ENCODE results near the gene NFS1. TPM values are rescaled to one million over a fixed set of nuclear protein-coding genes. Genes with fewer than 3 reads are reported as not detected.

Gene NFS1
- polyA plus RNA-seq, 6 donors from 2014 or later, result 7.8 to 23.1 (median 13.3) TPM

- Mint-ChIP-seq H3K4me3 (peak overlapping the region in 2 of 8 donors; percentile 13 to 33), H3K9me3 (no peaks in the 10 kb centered on the region), H3K4me1 (peaks cover 19 to 59% (median 42%) of the 10 kb centered on the region in 3 donors), H3K27me3 (no peaks in the 10 kb centered on the region), H3K27ac (peak overlapping the region in 1 of 6 donors; percentile 78), H3K36me3 (peaks cover 28 to 37% of the 10 kb centered on the region in 2 donors)
- DNase-seq, result no peak
- peak in 1 of 2 donors; percentile 25 for ATAC-seq (ENCODE audit: low read depth in 2 of 2)
Measured at GRCh38 chr20:35734777-35735649, 35.9 kb upstream of the NFS1 start.

GRCh38 chr20:35734374-35734773, 35.2 kb upstream of the NFS1 start:
- H3K4me3 Mint-ChIP-seq, result peak overlapping the region in 3 of 8 donors; percentile 0 to 39 (median 13)
- H3K36me3 Mint-ChIP-seq, result peaks cover 25 to 31% of the 10 kb centered on the region in 2 donors
- no peaks in the 10 kb centered on the region for H3K9me3 Mint-ChIP-seq
- H3K27ac Mint-ChIP-seq, result peak overlapping the region in 3 of 6 donors; percentile 24 to 78 (median 48)
- DNase-seq (no peak), ATAC-seq (ENCODE audit: low read depth in 2 of 2) (no peak)
- no peaks in the 10 kb centered on the region for H3K27me3 Mint-ChIP-seq
- H3K4me1 Mint-ChIP-seq, result peaks cover 17 to 55% (median 36%) of the 10 kb centered on the region in 3 donors

- Mint-ChIP-seq H3K27ac (peak overlapping the region in 2 of 6 donors; percentile 56 to 78), H3K27me3 (no peaks in the 10 kb centered on the region), H3K4me1 (peaks cover 9 to 41% (median 25%) of the 10 kb centered on the region in 3 donors), H3K9me3 (no peaks in the 10 kb centered on the region), H3K4me3 (no peak overlapping the region), H3K36me3 (peaks cover 14 to 22% of the 10 kb centered on the region in 2 donors)
- DNase-seq (no peak), ATAC-seq (ENCODE audit: low read depth in 2 of 2) (no peak)
Measured at GRCh38 chr20:35732644-35732982, 33.5 kb upstream of the NFS1 start.

GRCh38 chr20:35731862-35732643, 32.9 kb upstream of the NFS1 start:
- peaks cover 9 to 39% (median 25%) of the 10 kb centered on the region in 3 donors for H3K4me1 Mint-ChIP-seq

GRCh38 chr20:35731469-35731788, 32.3 kb upstream of the NFS1 start:
- Mint-ChIP-seq H3K27ac (peak overlapping the region in 2 of 6 donors; percentile 51 to 71), H3K4me3 (no peak overlapping the region), H3K4me1 (peaks cover 9 to 39% (median 25%) of the 10 kb centered on the region in 3 donors), H3K36me3 (peaks cover 14 to 27% of the 10 kb centered on the region in 2 donors), H3K9me3 (no peaks in the 10 kb centered on the region), H3K27me3 (no peaks in the 10 kb centered on the region)
- DNase-seq, result no peak
- no peak for ATAC-seq (ENCODE audit: low read depth in 2 of 2)

More at GRCh38 chr20:35731862-35732643, 32.9 kb upstream of the NFS1 start:
- Mint-ChIP-seq H3K36me3 (peaks cover 14 to 22% of the 10 kb centered on the region in 2 donors), H3K4me3 (no peak overlapping the region), H3K27ac (peak overlapping the region in 3 of 6 donors; percentile 70 to 78 (median 71)), H3K9me3 (no peaks in the 10 kb centered on the region), H3K27me3 (no peaks in the 10 kb centered on the region)
- ATAC-seq (ENCODE audit: low read depth in 2 of 2), result no peak
- DNase-seq, result no peak

- Mint-ChIP-seq H3K9me3 (no peaks in the 10 kb centered on the region), H3K27me3 (no peaks in the 10 kb centered on the region), H3K27ac (peak overlapping the region in 1 of 6 donors; percentile 53), H3K36me3 (peaks cover 14 to 29% of the 10 kb centered on the region in 2 donors), H3K4me1 (peaks cover 9 to 36% (median 25%) of the 10 kb centered on the region in 3 donors), H3K4me3 (no peak overlapping the region)
- DNase-seq (no peak), ATAC-seq (ENCODE audit: low read depth in 2 of 2) (no peak)
Measured at GRCh38 chr20:35730583-35731468, 31.7 kb upstream of the NFS1 start.

GRCh38 chr20:35729836-35730582, 30.9 kb upstream of the NFS1 start:
- H3K36me3 Mint-ChIP-seq, result peaks cover 14 to 33% of the 10 kb centered on the region in 2 donors
- H3K27me3 Mint-ChIP-seq, result no peaks in the 10 kb centered on the region
- H3K4me1 Mint-ChIP-seq, result peaks cover 12 to 30% (median 25%) of the 10 kb centered on the region in 3 donors
- DNase-seq (no peak), ATAC-seq (ENCODE audit: low read depth in 2 of 2) (no peak)
- H3K9me3 Mint-ChIP-seq, result no peaks in the 10 kb centered on the region
- peak overlapping the region in 1 of 6 donors; percentile 53 for H3K27ac Mint-ChIP-seq
- peak overlapping the region in 1 of 8 donors; percentile 27 for H3K4me3 Mint-ChIP-seq

- DNase-seq (no peak), ATAC-seq (ENCODE audit: low read depth in 2 of 2) (no peak)
- Mint-ChIP-seq H3K9me3 (no peaks in the 10 kb centered on the region), H3K4me1 (peaks cover 9 to 24% (median 21%) of the 10 kb centered on the region in 3 donors), H3K27ac (peak overlapping the region in 1 of 6 donors; percentile 53), H3K36me3 (peaks cover 11 to 27% of the 10 kb centered on the region in 2 donors), H3K4me3 (no peak overlapping the region), H3K27me3 (no peaks in the 10 kb centered on the region)
Measured at GRCh38 chr20:35729283-35729807, 30.2 kb upstream of the NFS1 start.

GRCh38 chr20:35726842-35727711, 27.9 kb upstream of the NFS1 start:
- H3K36me3 Mint-ChIP-seq, result peaks cover 0 to 24% of the 10 kb centered on the region in 2 donors
- no peak for DNase-seq
- peak overlapping the region in 1 of 6 donors; percentile 76 for H3K27ac Mint-ChIP-seq
- H3K27me3 Mint-ChIP-seq, result no peaks in the 10 kb centered on the region
- peaks cover 4 to 8% (median 8%) of the 10 kb centered on the region in 3 donors for H3K4me1 Mint-ChIP-seq
- no peak for ATAC-seq (ENCODE audit: low read depth in 2 of 2)
- H3K9me3 Mint-ChIP-seq, result no peaks in the 10 kb centered on the region
- H3K4me3 Mint-ChIP-seq, result no peak overlapping the region

GRCh38 chr20:35724321-35725230, 25.4 kb upstream of the NFS1 start:
- Mint-ChIP-seq H3K4me1 (peaks cover 0 to 3% (median 3%) of the 10 kb centered on the region in 3 donors), H3K27me3 (no peaks in the 10 kb centered on the region), H3K4me3 (no peak overlapping the region), H3K9me3 (no peaks in the 10 kb centered on the region), H3K36me3 (peaks cover 10 to 22% of the 10 kb centered on the region in 2 donors), H3K27ac (peak overlapping the region in 2 of 6 donors; percentile 12 to 60)
- ATAC-seq (ENCODE audit: low read depth in 2 of 2) (no peak), DNase-seq (no peak)

Measured in naive B cell (primary cell).